BE2C (cell line): ENCODE data around the gene SOCS2.

Experiments used
- DNase-seq: peaks from one replicate; pipeline ENCODE4 v3.0.0-alpha.2; 2020
- H3K27me3 ChIP-seq: fragments of 250-450 bp; sonication (Bioruptor Pico); 2 replicates; pipeline ENCODE4 v1.5.1; 2020; ENCODE audit warnings: mild to moderate bottlenecking
- H3K36me3 ChIP-seq: fragments of 250-450 bp; sonication (Bioruptor Pico); 2 replicates; pipeline ENCODE4 v1.5.1; 2020; ENCODE audit warnings: mild to moderate bottlenecking
- H3K4me1 ChIP-seq: fragments of 250-450 bp; sonication (Bioruptor Pico); 2 replicates; pipeline ENCODE4 v1.5.1; 2020
- H3K4me3 ChIP-seq: 2 replicates; pipeline ENCODE4 v1.5.1; 2011; ENCODE audit warnings: low read depth, low read length
- H3K9me3 ChIP-seq: fragments of 250-450 bp; sonication (Bioruptor Pico); 2 replicates; pipeline ENCODE4 v1.5.1; 2020
- CTCF ChIP-seq: IDR thresholded peaks from 2 replicates; pipeline ENCODE4 v1.5.1; 2012; ENCODE audit warnings: mild to moderate bottlenecking, low read depth, low read length

Gene SOCS2

GRCh38 chr12:93578221-93578620, 5.7 kb downstream of the SOCS2 start:
- no peak for DNase-seq
- H3K36me3 ChIP-seq = no peaks in the 10 kb centered on the region; the same call in 1 of the 2 replicates
- no peak for TF ChIP-seq CTCF
- H3K4me3 ChIP-seq = no peak overlapping the region
- H3K27me3 ChIP-seq = peaks cover 65% of the 10 kb centered on the region
- H3K9me3 ChIP-seq = no peaks in the 10 kb centered on the region
- H3K4me1 ChIP-seq = no peaks in the 10 kb centered on the region

- no peaks in the 10 kb centered on the region for H3K36me3 ChIP-seq
- no peak overlapping the region for H3K4me3 ChIP-seq
- no peak for TF ChIP-seq CTCF
- H3K27me3 ChIP-seq = peaks cover 56% of the 10 kb centered on the region
- no peaks in the 10 kb centered on the region for H3K4me1 ChIP-seq
- no peak for DNase-seq
- H3K9me3 ChIP-seq = no peaks in the 10 kb centered on the region
Measured at GRCh38 chr12:93580682-93581081, 8.2 kb downstream of the SOCS2 start.

- Histone ChIP-seq H3K36me3 (no peaks in the 10 kb centered on the region), H3K4me1 (no peaks in the 10 kb centered on the region), H3K27me3 (peaks cover 55% of the 10 kb centered on the region), H3K9me3 (no peaks in the 10 kb centered on the region), H3K4me3 (no peak overlapping the region)
- no peak for TF ChIP-seq CTCF
- DNase-seq = no peak
Measured at GRCh38 chr12:93581370-93581769, 8.9 kb downstream of the SOCS2 start.

- no peak for TF ChIP-seq CTCF
- Histone ChIP-seq H3K27me3 (peaks cover 46% of the 10 kb centered on the region), H3K4me3 (no peak overlapping the region), H3K36me3 (no peaks in the 10 kb centered on the region), H3K9me3 (no peaks in the 10 kb centered on the region), H3K4me1 (no peaks in the 10 kb centered on the region)
- DNase-seq = no peak
Measured at GRCh38 chr12:93582351-93582750, 9.9 kb downstream of the SOCS2 start.

GRCh38 chr12:93583627-93584392, 11.3 kb downstream of the SOCS2 start:
- Histone ChIP-seq H3K9me3 (no peaks in the 10 kb centered on the region), H3K36me3 (no peaks in the 10 kb centered on the region), H3K4me1 (no peaks in the 10 kb centered on the region), H3K27me3 (peaks cover 34% of the 10 kb centered on the region), H3K4me3 (no peak overlapping the region)
- TF ChIP-seq CTCF = no peak
- DNase-seq = no peak

- Histone ChIP-seq H3K4me3 (no peak overlapping the region), H3K9me3 (no peaks in the 10 kb centered on the region), H3K27me3 (peaks cover 26% of the 10 kb centered on the region), H3K36me3 (no peaks in the 10 kb centered on the region), H3K4me1 (no peaks in the 10 kb centered on the region)
- TF ChIP-seq CTCF = no peak
- DNase-seq = no peak
Measured at GRCh38 chr12:93585247-93585646, 12.8 kb downstream of the SOCS2 start.
